Gastroesophageal sphincter (tissue), 4 donors: Measurements from ENCODE around the gene KRT32. TPM values are rescaled to one million over a fixed set of nuclear protein-coding genes. Genes with fewer than 3 reads are reported as not detected.

Experiments
- ATAC-seq: fragments of 150-250 bp; one replicate; pipeline ENCODE4 v1.9.1; 2016; ENCODE audit warnings: mild to moderate bottlenecking, moderate library complexity
- H3K27ac ChIP-seq, 4 donors: fragments of 200-600 bp; sonication (generic) in 3 of 4; 1 replicate in 3 of 4; 2 replicates in 1 of 4; pipeline ENCODE4 v1.5.1; 2016 to 2019
- H3K27me3 ChIP-seq: fragments of 200-600 bp; sonication (generic); one replicate; pipeline ENCODE4 v1.5.1; 2019
- H3K36me3 ChIP-seq, 2 donors: fragments of 200-600 bp; sonication (generic); one replicate each; pipeline ENCODE4 v1.5.1; 2019; ENCODE audit warnings: control low read depth in 1 of 2
- H3K4me1 ChIP-seq, 3 donors: fragments of 200-600 bp; sonication (generic); 1 replicate in 2 of 3; 2 replicates in 1 of 3; pipeline ENCODE4 v1.5.1; 2016 to 2019; ENCODE audit warnings: control low read depth in 2 of 3
- H3K4me3 ChIP-seq, 2 donors: fragments of 200-600 bp; sonication (generic); one replicate each; pipeline ENCODE4 v1.5.1; 2019; ENCODE audit warnings: mild to moderate bottlenecking in 1 of 2, moderate library complexity in 1 of 2
- H3K9me3 ChIP-seq, 3 donors: fragments of 200-600 bp; sonication (generic); one replicate each; pipeline ENCODE4 v1.5.1; 2017 to 2019; ENCODE audit warnings: control low read depth in 2 of 3
- EP300 ChIP-seq: sonication (generic); formaldehyde crosslinking; IDR thresholded peaks from one replicate; pipeline ENCODE4 v1.6.1; 2017; ENCODE audit warnings: antibody characterized with exemption, mild to moderate bottlenecking
- POLR2A ChIP-seq, 2 donors: fragments of 450-650 bp; IDR thresholded peaks; one replicate each; pipeline ENCODE4 v1.6.1; 2017; ENCODE audit warnings: antibody characterized with exemption in 2 of 2, mild to moderate bottlenecking in 2 of 2, moderate library complexity in 1 of 2
- POLR2AphosphoS5 ChIP-seq: sonication (generic); formaldehyde crosslinking; IDR thresholded peaks from one replicate; pipeline ENCODE4 v1.6.1; 2017; ENCODE audit warnings: antibody characterized with exemption
- WGBS, 2 donors: methylation state at CpG; one replicate each; pipeline ENCODE4 v1.1.5; 2018; ENCODE audit warnings: low coverage in 1 of 2; 5-methylcytosine and 5-hydroxymethylcytosine counted together
- total RNA-seq, 4 donors: library from RNA; depleted of rRNA; stranded (reverse); fragments of >200 nt; gene quantifications; one replicate each; pipeline ENCODE4 v1.1.0, GENCODE V29; 2016
- TF ChIP-seq, protein P1 (sequence below), 4 experiments: fragments of 200-600 bp in 2 of 4; fragments of 450-650 bp in 2 of 4; sonication (generic) in 1 of 4; IDR thresholded peaks; one replicate each; pipeline ENCODE4 v1.5.1; 2017 to 2019; ENCODE audit warnings: antibody characterized with exemption in 4 of 4, mild to moderate bottlenecking in 2 of 4, moderate library complexity in 2 of 4

The KRT32 gene
- total RNA-seq, 4 donors from 2014 or later: 0.13 TPM; not detected in 3

DNA sequence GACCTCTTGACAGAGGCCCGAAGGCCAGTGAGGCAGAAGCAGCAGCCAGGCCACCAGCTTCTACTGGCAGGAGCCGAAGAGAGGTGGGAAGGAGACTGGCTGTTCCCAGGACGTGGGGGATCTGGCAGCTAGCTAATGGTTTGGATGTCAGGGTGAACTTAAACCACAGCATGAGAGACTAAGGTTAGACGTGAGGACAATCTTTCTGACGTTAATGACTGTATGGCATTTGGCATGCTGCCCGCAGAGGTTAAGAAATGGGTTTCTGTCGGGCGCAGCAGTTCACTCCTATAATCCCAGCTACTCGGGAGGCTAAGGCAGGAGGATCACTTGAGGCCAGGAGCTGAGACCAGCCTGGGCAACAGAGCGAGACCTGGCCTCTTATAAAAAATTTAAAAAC, 44.5 kb upstream of the KRT32 start:
- no peak for ATAC-seq
- Histone ChIP-seq H3K4me1 (no peaks in the 10 kb centered on the region), H3K27me3 (no peaks in the 10 kb centered on the region), H3K36me3 (no peaks in the 10 kb centered on the region), H3K4me3 (no peak overlapping the region), H3K27ac (no peak overlapping the region), H3K9me3 (no peaks in the 10 kb centered on the region)
- WGBS, 2 donors: 75 to 82% methylated on average over 7 of the region's 10 CpGs
- TF ChIP-seq POLR2AphosphoS5: no peak
- TF ChIP-seq EP300: no peak
- TF ChIP-seq POLR2A (IDR thresholded peaks at IDR 0.05): no peak
- TF ChIP-seq, protein P1, sequence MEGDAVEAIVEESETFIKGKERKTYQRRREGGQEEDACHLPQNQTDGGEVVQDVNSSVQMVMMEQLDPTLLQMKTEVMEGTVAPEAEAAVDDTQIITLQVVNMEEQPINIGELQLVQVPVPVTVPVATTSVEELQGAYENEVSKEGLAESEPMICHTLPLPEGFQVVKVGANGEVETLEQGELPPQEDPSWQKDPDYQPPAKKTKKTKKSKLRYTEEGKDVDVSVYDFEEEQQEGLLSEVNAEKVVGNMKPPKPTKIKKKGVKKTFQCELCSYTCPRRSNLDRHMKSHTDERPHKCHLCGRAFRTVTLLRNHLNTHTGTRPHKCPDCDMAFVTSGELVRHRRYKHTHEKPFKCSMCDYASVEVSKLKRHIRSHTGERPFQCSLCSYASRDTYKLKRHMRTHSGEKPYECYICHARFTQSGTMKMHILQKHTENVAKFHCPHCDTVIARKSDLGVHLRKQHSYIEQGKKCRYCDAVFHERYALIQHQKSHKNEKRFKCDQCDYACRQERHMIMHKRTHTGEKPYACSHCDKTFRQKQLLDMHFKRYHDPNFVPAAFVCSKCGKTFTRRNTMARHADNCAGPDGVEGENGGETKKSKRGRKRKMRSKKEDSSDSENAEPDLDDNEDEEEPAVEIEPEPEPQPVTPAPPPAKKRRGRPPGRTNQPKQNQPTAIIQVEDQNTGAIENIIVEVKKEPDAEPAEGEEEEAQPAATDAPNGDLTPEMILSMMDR (IDR thresholded peaks at IDR 0.05): no peak

DNA sequence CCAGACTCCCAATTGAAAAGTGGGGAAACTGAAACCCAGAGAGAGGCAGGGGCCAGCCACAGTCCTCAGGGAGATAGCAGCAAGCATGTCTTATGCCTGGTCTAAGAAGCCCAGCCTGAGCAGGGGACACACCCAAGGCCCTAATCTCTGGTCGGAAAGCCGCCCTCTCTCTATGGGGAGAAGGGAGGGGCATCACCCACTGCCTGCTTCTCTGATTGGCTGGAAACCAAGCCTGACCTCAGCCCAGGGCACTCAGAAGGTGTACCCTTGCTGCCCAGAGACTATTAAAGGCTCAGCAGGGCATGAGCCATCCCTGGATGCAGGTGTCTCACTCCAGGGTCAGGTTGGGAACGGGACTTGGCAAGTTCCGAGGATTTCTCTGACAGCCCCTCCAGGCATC, 43.9 kb upstream of the KRT32 start:
- H3K4me3 ChIP-seq: no peak overlapping the region
- no peak for ATAC-seq
- no peaks in the 10 kb centered on the region for H3K27me3 ChIP-seq
- no peaks in the 10 kb centered on the region for H3K4me1 ChIP-seq
- no peak overlapping the region for H3K27ac ChIP-seq
- TF ChIP-seq POLR2AphosphoS5 (no peak), EP300 (no peak), POLR2A (IDR thresholded peaks at IDR 0.05) (no peak)
- TF ChIP-seq, protein P1 (IDR thresholded peaks at IDR 0.05): no peak
- no CpG with 5 or more reads among the region's 4 CpGs for WGBS, 2 donors
- no peaks in the 10 kb centered on the region for H3K36me3 ChIP-seq
- H3K9me3 ChIP-seq: no peaks in the 10 kb centered on the region

- Histone ChIP-seq H3K27ac (no peak overlapping the region), H3K4me1 (no peaks in the 10 kb centered on the region), H3K36me3 (no peaks in the 10 kb centered on the region), H3K9me3 (no peaks in the 10 kb centered on the region), H3K27me3 (no peaks in the 10 kb centered on the region), H3K4me3 (no peak overlapping the region)
- TF ChIP-seq POLR2A (IDR thresholded peaks at IDR 0.05): no peak
- TF ChIP-seq EP300: no peak
- no peak for TF ChIP-seq POLR2AphosphoS5
- TF ChIP-seq, protein P1 (IDR thresholded peaks at IDR 0.05): no peak
- no peak for ATAC-seq
- WGBS, 2 donors: 69 to 94% methylated on average over 3 to 5 of the region's 7 CpGs
Observed at GRCh38 chr17:41510251-41511065, 43.3 kb upstream of the KRT32 start.

DNA sequence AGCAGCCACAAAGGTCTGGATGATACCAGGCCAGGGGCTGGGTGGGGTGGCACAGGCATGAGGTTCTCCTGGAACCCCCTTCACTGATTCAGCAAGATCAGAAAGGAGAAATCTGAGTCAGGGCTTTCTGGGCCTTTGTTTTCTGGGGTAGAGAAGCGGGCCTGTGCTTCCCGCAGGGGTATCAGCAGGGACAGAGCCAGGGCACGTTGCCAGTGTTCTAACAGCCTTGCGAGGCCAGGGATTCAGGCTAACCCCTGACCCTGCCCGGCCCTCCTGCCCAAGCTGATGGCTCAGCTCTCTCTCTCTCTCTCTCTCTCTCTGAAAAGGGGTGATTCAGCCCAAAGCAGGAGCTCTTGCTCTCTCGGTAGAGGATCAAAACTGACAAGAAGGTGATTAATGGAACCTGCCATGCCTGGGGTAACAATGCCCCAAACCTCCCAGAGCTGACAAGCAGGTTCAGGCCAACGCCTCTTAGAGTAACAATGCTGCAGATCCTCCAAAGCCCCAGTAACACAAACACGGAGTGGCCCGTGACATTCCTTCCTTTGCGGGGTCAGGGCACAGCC, 40.2 kb upstream of the KRT32 start:
- TF ChIP-seq POLR2AphosphoS5 (no peak), EP300 (no peak), POLR2A (IDR thresholded peaks at IDR 0.05) (no peak)
- TF ChIP-seq, protein P1 (IDR thresholded peaks at IDR 0.05): no peak
- Histone ChIP-seq H3K27ac (no peak overlapping the region), H3K36me3 (no peaks in the 10 kb centered on the region), H3K4me1 (peaks cover 0 to 8% (median 0%) of the 10 kb centered on the region in 3 donors), H3K9me3 (no peaks in the 10 kb centered on the region), H3K27me3 (no peaks in the 10 kb centered on the region), H3K4me3 (no peak overlapping the region)
- no peak for ATAC-seq
- no CpG with 5 or more reads among the region's 10 CpGs for WGBS, 2 donors
